ENCODE results near the gene FLVCR2. TPM values are rescaled to one million over a fixed set of nuclear protein-coding genes. Genes with fewer than 3 reads are reported as not detected.
A peak's percentile ranks its signal among the peaks of the same experiment; 100 is the strongest.

Gene FLVCR2
- total and polyA plus RNA-seq, 9 donors: 11.0 to 29.3 (median 16.7) TPM

- no peak overlapping the region for H3K4me3 ChIP-seq (ENCODE audit: low read length)
- no CpG with 5 or more reads among the region's 1 CpG for WGBS (ENCODE audit: insufficient coverage)
Observed at GRCh38 chr14:75653563-75653962, 75.1 kb downstream of the FLVCR2 start.

GRCh38 chr14:75654127-75654732, 75.8 kb downstream of the FLVCR2 start:
- Histone ChIP-seq H3K27ac (ENCODE audit: low read length) (no peak overlapping the region), H3K4me1 (ENCODE audit: control insufficient read depth, insufficient read depth, low read length) (peaks cover 13% of the 10 kb centered on the region), H3K27me3 (ENCODE audit: control insufficient read depth, insufficient read depth, low read length) (no peaks in the 10 kb centered on the region), H3K9me3 (replicated peaks; ENCODE audit: control insufficient read depth, low read depth, low read length) (no peaks in the 10 kb centered on the region), H3K4me3 (ENCODE audit: low read length) (no peak overlapping the region), H3K36me3 (ENCODE audit: control insufficient read depth, insufficient read depth, low read length) (peaks cover 48% of the 10 kb centered on the region)
- DNase-seq: peak; percentile 75
- 0% methylated on average over 3 of the region's 4 CpGs for WGBS (ENCODE audit: insufficient coverage)

More at GRCh38 chr14:75653563-75653962, 75.1 kb downstream of the FLVCR2 start:
- no peak for DNase-seq
- Histone ChIP-seq H3K9me3 (replicated peaks; ENCODE audit: control insufficient read depth, low read depth, low read length) (no peaks in the 10 kb centered on the region), H3K4me1 (ENCODE audit: control insufficient read depth, insufficient read depth, low read length) (peaks cover 13% of the 10 kb centered on the region), H3K27ac (ENCODE audit: low read length) (no peak overlapping the region), H3K36me3 (ENCODE audit: control insufficient read depth, insufficient read depth, low read length) (peaks cover 48% of the 10 kb centered on the region), H3K27me3 (ENCODE audit: control insufficient read depth, insufficient read depth, low read length) (no peaks in the 10 kb centered on the region)

- Histone ChIP-seq H3K27ac (ENCODE audit: low read length) (no peak overlapping the region), H3K27me3 (ENCODE audit: control insufficient read depth, insufficient read depth, low read length) (no peaks in the 10 kb centered on the region), H3K4me1 (ENCODE audit: control insufficient read depth, insufficient read depth, low read length) (peaks cover 16% of the 10 kb centered on the region), H3K4me3 (ENCODE audit: low read length) (no peak overlapping the region), H3K9me3 (replicated peaks; ENCODE audit: control insufficient read depth, low read depth, low read length) (no peaks in the 10 kb centered on the region), H3K36me3 (ENCODE audit: control insufficient read depth, insufficient read depth, low read length) (peaks cover 39% of the 10 kb centered on the region)
- WGBS (ENCODE audit: insufficient coverage): no CpG with 5 or more reads among the region's 1 CpG
- no peak for DNase-seq
Observed at GRCh38 chr14:75655235-75655634, 76.8 kb downstream of the FLVCR2 start.

GRCh38 chr14:75657331-75657730, 78.9 kb downstream of the FLVCR2 start:
- DNase-seq: no peak
- no peak overlapping the region for H3K27ac ChIP-seq (ENCODE audit: low read length)
- H3K4me3 ChIP-seq (ENCODE audit: low read length): no peak overlapping the region
- H3K27me3 ChIP-seq (ENCODE audit: control insufficient read depth, insufficient read depth, low read length): no peaks in the 10 kb centered on the region
- WGBS (ENCODE audit: insufficient coverage): no CpG with 5 or more reads among the region's 4 CpGs
- H3K4me1 ChIP-seq (ENCODE audit: control insufficient read depth, insufficient read depth, low read length): peaks cover 9% of the 10 kb centered on the region
- peaks cover 18% of the 10 kb centered on the region for H3K36me3 ChIP-seq (ENCODE audit: control insufficient read depth, insufficient read depth, low read length)
- no peaks in the 10 kb centered on the region for H3K9me3 ChIP-seq (replicated peaks; ENCODE audit: control insufficient read depth, low read depth, low read length)

- no peak overlapping the region for H3K4me3 ChIP-seq (ENCODE audit: low read length)
Observed at GRCh38 chr14:75658957-75659356, 80.5 kb downstream of the FLVCR2 start.

GRCh38 chr14:75660238-75660629, 81.8 kb downstream of the FLVCR2 start:
- Histone ChIP-seq H3K36me3 (ENCODE audit: control insufficient read depth, insufficient read depth, low read length) (peaks cover 3% of the 10 kb centered on the region), H3K27me3 (ENCODE audit: control insufficient read depth, insufficient read depth, low read length) (no peaks in the 10 kb centered on the region), H3K4me3 (ENCODE audit: low read length) (peak overlapping the region; percentile 89), H3K27ac (ENCODE audit: low read length) (peak overlapping the region; percentile 91), H3K4me1 (ENCODE audit: control insufficient read depth, insufficient read depth, low read length) (peaks cover 9% of the 10 kb centered on the region), H3K9me3 (replicated peaks; ENCODE audit: control insufficient read depth, low read depth, low read length) (no peaks in the 10 kb centered on the region)
- 0% methylated on average over 2 of the region's 4 CpGs for WGBS (ENCODE audit: insufficient coverage)
- DNase-seq: no peak

More at GRCh38 chr14:75658957-75659356, 80.5 kb downstream of the FLVCR2 start:
- Histone ChIP-seq H3K4me1 (ENCODE audit: control insufficient read depth, insufficient read depth, low read length) (peaks cover 9% of the 10 kb centered on the region), H3K9me3 (replicated peaks; ENCODE audit: control insufficient read depth, low read depth, low read length) (no peaks in the 10 kb centered on the region), H3K27me3 (ENCODE audit: control insufficient read depth, insufficient read depth, low read length) (no peaks in the 10 kb centered on the region), H3K27ac (ENCODE audit: low read length) (no peak overlapping the region), H3K36me3 (ENCODE audit: control insufficient read depth, insufficient read depth, low read length) (peaks cover 14% of the 10 kb centered on the region)
- WGBS (ENCODE audit: insufficient coverage): no CpG with 5 or more reads among the region's 2 CpGs
- no peak for DNase-seq

- peak within 1 kb of the TSS; percentile 91 for H3K27ac ChIP-seq (ENCODE audit: low read length)
- WGBS (ENCODE audit: insufficient coverage): under 1% methylated on average over 47 of the region's 60 CpGs
- peak within 1 kb of the TSS; percentile 89 for H3K4me3 ChIP-seq (ENCODE audit: low read length)
- H3K27me3 ChIP-seq (ENCODE audit: control insufficient read depth, insufficient read depth, low read length): no peaks in the 10 kb centered on the region
- H3K36me3 ChIP-seq (ENCODE audit: control insufficient read depth, insufficient read depth, low read length): no peaks in the 10 kb centered on the region
- DNase-seq: peak; percentile 99
- no peaks in the 10 kb centered on the region for H3K9me3 ChIP-seq (replicated peaks; ENCODE audit: control insufficient read depth, low read depth, low read length)
- H3K4me1 ChIP-seq (ENCODE audit: control insufficient read depth, insufficient read depth, low read length): peaks cover 9% of the 10 kb centered on the region
Observed at GRCh38 chr14:75660630-75661498, 82.4 kb downstream of the FLVCR2 start, which contains the start of the genes ERG28 and TTLL5. Gene ERG28, minus strand, starts transcription at chr14:75660876. Its CDS starts 3,374 bp downstream, at chr14:75657502. Gene TTLL5, plus strand, starts transcription at chr14:75661246. Its CDS starts 1,904 bp downstream, at chr14:75663150.

- Histone ChIP-seq H3K4me1 (ENCODE audit: control insufficient read depth, insufficient read depth, low read length) (peaks cover 9% of the 10 kb centered on the region), H3K36me3 (ENCODE audit: control insufficient read depth, insufficient read depth, low read length) (no peaks in the 10 kb centered on the region), H3K27ac (ENCODE audit: low read length) (peak overlapping the region; percentile 91), H3K9me3 (replicated peaks; ENCODE audit: control insufficient read depth, low read depth, low read length) (no peaks in the 10 kb centered on the region), H3K4me3 (ENCODE audit: low read length) (peak overlapping the region; percentile 89), H3K27me3 (ENCODE audit: control insufficient read depth, insufficient read depth, low read length) (no peaks in the 10 kb centered on the region)
- no peak for DNase-seq
- 7% methylated on average over 2 of the region's 18 CpGs for WGBS (ENCODE audit: insufficient coverage)
Observed at GRCh38 chr14:75661499-75661814, 83.0 kb downstream of the FLVCR2 start.

- DNase-seq: no peak
- Histone ChIP-seq H3K9me3 (replicated peaks; ENCODE audit: control insufficient read depth, low read depth, low read length) (no peaks in the 10 kb centered on the region), H3K36me3 (ENCODE audit: control insufficient read depth, insufficient read depth, low read length) (no peaks in the 10 kb centered on the region), H3K27ac (ENCODE audit: low read length) (no peak overlapping the region), H3K4me3 (ENCODE audit: low read length) (no peak overlapping the region), H3K27me3 (ENCODE audit: control insufficient read depth, insufficient read depth, low read length) (no peaks in the 10 kb centered on the region), H3K4me1 (ENCODE audit: control insufficient read depth, insufficient read depth, low read length) (peaks cover 9% of the 10 kb centered on the region)
- 86% methylated on average over 1 of the region's 3 CpGs for WGBS (ENCODE audit: insufficient coverage)
Observed at GRCh38 chr14:75662966-75663365, 84.5 kb downstream of the FLVCR2 start.

- Histone ChIP-seq H3K27me3 (ENCODE audit: control insufficient read depth, insufficient read depth, low read length) (no peaks in the 10 kb centered on the region), H3K36me3 (ENCODE audit: control insufficient read depth, insufficient read depth, low read length) (peaks cover 10% of the 10 kb centered on the region), H3K9me3 (replicated peaks; ENCODE audit: control insufficient read depth, low read depth, low read length) (no peaks in the 10 kb centered on the region), H3K27ac (ENCODE audit: low read length) (no peak overlapping the region), H3K4me3 (ENCODE audit: low read length) (no peak overlapping the region), H3K4me1 (ENCODE audit: control insufficient read depth, insufficient read depth, low read length) (no peaks in the 10 kb centered on the region)
- WGBS (ENCODE audit: insufficient coverage): 100% methylated on average over 1 of the region's 2 CpGs
- no peak for DNase-seq
Observed at GRCh38 chr14:75667099-75667765, 88.8 kb downstream of the FLVCR2 start.

Measured in muscle of leg (tissue), 11 donors.